HG03432 (cell line): ENCODE measurements around the gene FBXL20.

Experiments
- ATAC-seq: cut with Tn5 transposase; IDR thresholded peaks from one replicate; pipeline ENCODE4 v1.9.1; 2021; ENCODE audit warnings: mild to moderate bottlenecking, moderate library complexity; ENCODE audit not compliant: unreplicated experiment

FBXL20 gene

DNA sequence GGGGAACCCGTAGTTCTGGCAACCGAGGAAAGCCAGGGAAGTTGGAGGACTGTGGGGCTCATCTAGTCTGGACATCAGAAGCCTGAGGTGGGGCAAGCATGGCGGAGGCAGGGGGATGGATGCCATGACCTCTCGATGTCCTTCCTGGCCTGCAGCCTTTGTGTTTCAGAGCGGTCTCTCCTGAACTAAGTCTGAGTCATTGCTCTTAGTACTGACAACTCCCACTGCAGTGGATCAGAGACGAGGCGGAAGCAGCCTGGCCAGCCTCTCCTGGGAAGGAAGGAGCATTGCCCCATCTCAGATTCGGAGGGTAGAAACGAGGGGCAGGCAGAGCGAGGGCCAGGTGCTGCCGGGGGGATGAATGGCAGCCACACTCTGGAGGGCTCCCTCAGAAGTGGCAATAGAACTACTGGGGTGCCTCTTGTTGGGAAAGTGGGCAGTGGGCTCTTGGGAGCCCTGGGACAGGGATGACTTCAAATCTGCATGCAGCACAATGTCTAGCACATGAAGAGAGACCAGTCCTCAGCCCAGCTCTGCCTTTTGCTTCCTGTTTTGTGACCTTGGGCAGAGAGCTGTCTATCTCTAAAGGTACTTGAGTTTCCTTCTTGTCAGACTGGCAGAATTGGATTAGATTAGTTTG, 172.0 kb downstream of the FBXL20 start:
- ATAC-seq: no peak

DNA sequence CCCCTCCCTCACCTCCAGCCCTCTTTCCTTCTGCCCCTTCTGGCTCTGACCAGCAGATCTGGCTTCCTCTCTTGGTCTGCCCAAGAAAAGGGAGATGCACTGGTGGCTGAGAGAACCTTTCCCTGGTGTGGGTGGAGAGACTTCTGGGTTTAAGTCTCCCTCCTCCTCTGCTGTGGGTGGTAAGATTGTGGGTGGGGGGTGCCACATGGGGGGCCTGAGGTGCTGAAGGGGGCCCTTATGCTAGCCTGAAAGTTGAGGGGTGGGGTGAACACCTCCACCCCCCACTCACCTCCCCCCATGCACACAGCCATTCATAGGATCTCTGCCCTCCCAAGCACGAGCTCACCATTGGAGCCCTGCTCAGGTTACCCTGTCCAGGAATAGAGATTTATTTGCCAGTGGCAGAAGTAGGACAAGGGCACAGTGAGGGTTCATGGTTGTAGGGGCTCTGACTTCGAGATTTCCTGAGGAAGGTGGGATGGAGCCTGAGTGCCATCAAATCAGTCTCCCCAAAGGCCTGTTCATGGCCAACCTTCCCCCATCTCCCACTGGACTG, 174.0 kb downstream of the FBXL20 start:
- ATAC-seq: no peak

DNA sequence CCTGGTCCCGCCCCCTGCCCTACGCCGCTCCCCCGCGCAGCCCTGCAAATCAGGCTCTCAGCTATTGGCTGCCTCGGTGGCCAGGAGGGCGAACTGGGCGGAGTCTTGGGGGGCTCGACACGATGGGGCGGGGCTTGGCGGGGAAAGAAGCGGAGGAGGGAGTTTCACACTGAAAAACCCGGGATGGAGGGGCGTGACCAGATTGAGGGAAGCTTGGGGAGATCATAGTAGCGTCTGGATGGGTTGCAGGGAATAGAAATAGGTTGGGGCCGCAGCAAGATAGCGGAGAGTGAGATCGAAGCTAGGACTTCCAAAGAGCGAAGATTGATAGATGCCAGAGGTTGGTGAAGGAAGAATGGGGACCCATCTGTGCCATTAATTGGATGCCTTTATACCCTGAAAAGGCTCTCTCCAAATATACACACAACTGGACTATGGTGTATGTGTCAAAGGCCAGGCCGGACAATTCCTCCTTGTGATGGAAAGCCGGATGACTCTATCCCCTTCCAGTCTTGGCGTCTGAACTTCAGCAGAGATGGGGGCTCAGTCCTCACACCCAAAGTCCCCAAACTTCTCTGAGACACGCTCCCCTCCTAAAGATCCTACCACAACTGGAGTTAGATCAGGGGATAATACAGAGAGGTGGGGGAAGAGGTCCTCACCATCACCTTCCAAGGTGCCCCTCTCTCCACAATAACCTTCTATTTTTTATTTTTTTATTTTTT, 175.3 kb downstream of the FBXL20 start:
- ATAC-seq: no peak

DNA sequence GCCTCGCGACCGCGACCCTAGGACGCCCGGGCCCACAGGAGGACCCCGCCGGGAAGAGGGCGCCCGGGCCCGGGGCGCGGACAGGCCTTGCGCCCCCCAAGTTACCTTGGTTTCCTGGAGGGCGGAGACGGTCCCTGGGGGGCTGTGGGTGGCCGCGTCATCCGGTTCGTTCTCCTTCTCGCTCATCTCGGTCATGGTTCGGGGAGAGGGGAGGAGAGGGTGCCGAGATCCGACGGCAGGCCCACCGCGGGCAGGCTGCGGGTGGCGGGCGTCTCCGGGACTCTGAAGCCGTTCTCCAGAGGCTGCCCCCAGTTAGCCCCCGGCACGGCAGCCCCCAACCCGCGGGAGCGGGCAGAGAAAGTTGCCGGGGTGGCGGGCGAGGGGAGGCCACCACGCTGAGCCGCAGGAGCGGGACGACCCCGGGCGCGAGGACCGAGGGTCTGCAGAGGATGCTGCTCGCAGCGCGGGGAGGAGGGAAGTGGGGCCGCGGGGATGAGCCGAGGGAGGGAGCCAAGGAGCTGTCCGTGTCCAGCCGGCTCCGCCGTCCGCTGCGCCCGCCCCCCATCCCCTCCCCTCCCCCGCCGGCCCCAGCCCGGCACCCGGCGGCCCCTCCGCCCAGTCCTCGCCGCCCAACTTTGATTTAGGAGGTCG, 176.0 kb downstream of the FBXL20 start, which contains the start of gene STAC2:
Gene STAC2, minus strand, starts transcription at position 638 of the 651 bp plus-strand sequence. Its CDS starts 443 bp downstream, at position 195.
- ATAC-seq: no peak

DNA sequence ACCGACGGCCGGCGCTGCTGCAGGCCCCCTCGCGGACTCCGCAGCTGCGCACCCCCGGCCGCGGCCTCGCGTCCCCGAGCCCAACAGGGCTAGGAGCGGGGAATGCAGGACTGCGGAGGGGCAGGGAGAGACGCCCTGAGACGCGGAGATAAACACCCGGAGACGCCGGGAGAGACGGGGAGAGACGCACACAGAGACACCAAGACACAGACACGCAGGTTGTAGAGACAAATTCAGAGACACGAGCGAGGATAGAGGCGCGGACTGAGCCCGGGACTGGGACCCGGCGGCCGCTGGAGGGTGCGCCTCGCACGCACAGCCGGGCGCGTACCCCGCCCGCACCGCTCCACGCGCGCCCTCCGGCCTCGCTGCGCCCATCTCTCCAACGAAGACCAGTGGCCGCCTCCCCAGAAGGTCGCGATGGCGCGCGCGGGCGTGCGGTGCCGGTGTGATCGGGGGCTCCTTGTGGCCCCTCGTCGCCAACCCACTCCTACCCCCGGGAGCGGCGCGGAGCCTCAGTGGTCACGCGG, 176.6 kb downstream of the FBXL20 start:
- no peak for ATAC-seq

DNA sequence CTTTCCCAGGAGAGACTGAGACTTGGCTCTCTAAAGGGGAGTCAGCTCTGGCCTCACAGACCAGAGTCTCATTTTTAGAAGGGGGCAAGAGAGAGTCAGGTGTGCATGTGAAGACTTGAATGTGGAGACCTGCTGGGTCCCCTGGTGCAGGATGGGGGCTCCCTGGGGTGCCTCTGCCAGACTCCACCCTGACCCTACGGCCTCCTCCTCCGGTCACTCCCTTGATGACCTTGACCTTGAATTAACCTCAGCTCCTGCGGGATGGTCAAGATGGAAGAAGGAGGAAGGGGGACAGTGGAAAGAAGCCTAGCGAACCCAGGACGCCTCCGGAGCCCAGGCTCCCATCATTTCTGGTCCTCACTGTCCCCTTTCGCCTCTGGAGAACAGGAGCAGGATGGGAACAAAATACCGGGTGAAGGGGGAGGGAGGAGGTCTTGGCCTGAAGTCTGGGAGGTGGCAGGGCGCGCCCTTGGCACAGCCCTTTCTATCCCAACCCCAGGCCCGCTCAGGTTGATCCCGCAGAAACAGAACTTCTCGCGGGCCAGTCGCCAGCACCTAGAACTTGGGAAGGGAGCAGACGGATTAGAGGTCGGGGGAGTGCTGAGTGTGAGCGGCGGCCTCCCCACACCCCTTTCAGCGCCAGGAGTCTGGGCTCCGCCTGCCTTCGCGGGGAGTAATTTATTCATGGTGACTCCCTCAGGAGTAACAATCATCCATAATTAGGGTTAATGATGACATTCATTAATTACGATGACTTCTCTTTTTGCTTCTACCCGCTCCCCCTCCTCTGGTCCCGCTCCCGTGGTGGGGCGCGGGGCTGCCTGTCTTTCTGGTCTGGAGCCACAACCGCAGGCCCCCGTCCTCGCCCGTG, 177.3 kb downstream of the FBXL20 start:
- no peak for ATAC-seq

DNA sequence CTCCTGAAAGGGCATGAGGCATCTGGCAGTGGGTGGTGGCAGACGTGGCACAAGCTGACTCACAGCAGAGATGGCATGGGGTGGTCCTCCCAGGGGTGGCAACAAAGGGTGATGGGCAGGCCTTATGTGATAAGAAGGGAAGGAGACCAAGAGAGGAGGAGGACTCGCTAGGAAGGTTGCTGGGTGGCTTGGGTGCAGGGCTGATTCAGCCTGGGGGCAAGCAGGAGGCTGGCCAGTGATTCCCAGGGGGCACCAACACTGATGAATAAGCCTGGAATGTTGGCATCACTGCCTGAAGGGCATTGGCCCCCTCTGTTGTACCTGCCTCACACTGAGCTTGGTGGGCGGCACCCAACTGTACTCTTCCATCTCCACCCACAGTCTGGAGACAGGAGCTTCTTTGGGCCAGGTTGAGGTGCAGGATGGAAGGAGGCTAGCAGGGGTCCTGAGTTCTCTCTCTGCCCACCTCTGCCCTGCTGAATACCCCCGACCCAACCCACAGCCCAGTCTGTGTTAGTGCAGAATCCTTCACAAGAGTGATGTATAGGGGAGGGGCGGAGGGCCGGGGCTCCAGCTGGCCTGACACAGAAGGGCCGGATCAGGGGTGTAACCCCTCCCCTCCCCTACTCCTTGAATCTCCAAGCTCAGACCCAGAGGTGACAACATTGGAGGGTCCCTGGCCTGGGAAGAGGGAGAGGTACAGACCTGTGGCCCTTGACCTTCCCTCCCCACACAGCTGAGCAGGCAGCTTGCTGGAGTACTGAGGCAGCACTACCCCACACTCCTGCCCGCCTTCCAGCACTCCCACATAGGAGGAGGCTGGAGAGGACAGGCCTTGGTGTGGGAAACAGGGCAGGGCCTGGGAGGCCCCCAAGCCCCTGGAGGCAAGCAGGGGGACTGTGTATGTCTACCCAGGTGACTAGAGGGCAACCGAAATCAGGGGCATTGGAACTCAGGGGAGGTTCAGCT, 178.3 kb downstream of the FBXL20 start:
- ATAC-seq: no peak

DNA sequence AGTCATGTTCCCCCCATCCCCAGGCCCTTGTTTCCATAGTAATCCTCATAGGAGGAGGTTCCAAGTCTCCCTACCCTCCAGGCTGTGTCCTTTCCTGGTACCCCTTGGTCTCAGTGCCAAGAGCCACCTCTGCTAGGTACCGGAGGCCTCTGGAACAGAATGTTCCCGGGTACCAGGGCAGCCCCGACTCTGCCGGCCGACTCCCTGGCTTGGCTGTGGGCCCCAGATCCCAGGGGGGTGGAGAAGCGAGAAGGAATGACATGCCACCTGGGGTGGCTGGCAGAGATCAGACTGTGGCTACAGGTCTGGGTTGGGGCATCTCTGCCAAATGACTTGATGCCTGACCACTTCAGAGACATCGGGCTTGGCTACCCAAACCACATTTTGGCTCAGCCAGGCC, 179.3 kb downstream of the FBXL20 start:
- ATAC-seq: no peak

DNA sequence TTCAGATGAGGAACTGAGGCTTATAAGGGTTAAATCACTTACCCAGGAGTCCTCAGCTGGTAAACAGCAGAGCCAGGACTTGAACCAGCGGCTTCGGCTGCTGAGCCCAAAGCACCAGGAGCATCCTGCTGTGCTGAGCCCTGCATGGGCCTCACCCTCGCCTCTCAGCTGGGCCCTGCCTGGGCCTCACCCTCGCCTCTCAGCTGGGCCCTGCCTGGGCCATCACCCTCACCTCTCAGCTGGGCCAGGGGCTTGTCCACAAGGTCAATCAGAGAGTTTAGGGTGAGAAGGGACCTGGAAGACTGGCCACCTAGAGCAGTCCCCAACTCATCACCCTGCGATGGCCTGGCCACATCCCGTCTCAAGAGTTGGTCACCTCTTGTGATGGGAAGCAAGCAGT, 179.9 kb downstream of the FBXL20 start:
- ATAC-seq: no peak

DNA sequence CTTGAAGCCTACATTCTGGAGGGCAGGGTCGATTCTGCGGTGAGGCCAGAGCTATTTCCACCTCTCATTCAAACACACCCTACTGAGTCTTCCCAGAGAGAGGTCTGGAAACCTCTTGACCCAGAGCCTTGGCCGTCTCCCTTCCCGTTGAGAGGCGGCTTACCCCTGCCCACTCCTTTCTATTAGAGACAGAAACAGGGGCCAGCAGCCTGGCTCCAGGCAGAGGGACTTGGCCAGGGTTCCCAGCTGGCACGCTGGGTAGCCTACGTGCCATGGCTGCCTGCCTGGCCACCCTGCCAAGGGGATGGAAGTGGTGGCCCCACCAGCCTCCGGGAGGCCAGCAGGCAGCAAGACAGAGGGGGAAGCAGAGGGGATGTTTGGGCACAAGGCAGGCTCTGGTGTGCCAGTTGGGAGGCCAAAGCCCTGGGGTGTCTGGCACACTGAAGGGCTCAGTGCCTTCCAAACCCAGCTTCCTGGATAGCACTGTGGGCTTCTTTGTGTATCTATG, 181.7 kb downstream of the FBXL20 start:
- ATAC-seq: no peak

DNA sequence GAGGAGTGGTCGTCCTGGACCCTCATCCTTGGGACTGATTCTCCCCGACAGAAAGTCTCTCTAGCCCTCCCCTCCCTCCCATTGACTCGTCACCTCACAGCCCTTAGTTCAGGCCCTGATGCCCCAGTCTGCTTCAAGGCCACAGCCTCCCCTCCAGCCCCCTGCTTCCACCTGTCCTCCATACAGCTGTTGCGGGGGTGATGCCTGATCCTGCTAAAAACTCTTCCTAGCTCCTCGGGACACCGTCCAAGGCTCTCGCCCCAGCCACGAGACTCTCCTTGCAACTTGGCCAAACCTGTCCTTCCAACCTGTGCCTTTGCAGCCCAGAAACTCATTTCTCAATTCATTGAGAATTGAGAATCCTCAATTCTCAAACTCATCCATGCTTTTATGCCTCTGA, 182.5 kb downstream of the FBXL20 start:
- no peak for ATAC-seq

DNA sequence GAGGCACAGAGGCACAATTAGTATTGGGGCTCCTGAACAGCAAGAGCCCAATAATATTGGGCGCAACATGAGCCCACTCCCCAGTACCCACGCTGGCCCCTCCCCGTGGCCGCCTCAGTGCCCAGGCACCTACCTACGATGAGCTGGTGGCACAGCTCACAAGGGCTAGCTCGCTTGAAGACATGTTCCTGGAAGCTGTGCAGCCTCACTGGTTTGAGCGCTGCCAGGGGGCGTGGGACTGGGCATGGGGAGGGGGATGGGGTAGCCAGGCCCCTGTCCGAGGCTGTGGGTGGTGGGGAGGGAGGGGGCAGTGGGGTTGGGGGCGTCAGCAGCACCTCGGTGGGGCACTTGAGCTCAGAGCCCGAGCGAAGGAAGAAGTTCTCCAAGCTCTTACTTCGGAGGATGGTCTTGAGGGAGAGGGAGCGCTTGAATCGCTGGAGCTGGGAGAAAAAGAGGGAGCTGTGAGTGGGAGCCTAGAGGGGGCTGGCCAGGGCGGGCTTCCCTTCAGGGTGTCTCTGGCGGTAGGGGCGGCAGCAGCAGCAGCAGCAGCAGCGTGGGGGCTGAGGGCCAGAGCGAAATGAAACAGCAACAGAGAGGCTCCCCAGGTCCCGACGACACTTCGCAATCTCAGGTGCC, 183.6 kb downstream of the FBXL20 start:
- ATAC-seq: no peak

DNA sequence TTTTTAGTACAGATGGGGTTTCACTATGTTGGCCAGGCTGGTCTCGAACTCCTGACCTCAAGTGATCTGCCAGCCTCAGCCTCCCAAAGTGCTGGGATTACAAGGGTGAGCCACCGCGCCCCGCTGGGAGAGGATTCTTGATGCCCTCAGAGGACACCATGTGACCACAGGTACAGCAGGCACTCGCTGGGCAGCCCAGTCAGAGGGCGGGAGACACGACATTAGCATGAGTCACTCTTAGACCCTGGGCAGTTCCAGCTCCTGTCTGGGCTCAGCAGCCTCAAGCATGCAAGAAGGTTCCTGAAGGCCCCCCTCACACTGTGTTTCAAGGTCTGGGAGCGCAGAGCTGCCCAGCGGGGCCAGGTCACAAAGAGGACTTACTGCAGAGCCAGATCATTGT, 187.6 kb downstream of the FBXL20 start:
- no peak for ATAC-seq

DNA sequence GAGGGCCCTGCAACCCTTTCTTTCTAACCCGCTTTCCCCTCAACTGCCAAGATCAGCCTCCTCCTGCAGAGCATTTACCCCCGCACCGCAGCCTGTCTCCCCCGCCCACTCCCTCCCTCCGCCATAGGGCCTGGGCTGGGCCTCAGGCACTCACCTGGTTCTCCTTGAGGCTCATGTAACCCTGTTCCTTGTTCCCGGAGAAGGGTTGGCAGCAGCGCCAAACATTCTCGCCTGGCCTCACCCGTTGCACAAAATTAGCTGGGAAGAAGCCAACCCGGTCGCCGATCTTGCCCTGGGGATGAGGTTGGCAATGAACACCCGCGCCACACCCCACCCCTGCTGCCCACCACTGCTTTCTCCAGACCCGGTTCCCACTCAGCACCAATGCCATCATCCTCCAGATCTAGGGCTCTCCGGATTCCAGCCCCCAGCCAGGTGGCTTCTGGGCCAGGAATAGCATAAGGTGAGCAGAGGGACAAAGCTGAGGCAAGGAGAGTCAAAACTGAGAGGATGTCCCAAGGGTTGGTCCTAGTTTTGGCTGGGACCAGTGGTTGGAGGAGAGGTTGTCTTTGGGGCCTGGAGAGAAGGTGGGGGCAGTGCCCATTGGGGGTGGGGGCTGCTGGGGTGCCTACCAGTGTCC, 188.5 kb downstream of the FBXL20 start:
- ATAC-seq: no peak

DNA sequence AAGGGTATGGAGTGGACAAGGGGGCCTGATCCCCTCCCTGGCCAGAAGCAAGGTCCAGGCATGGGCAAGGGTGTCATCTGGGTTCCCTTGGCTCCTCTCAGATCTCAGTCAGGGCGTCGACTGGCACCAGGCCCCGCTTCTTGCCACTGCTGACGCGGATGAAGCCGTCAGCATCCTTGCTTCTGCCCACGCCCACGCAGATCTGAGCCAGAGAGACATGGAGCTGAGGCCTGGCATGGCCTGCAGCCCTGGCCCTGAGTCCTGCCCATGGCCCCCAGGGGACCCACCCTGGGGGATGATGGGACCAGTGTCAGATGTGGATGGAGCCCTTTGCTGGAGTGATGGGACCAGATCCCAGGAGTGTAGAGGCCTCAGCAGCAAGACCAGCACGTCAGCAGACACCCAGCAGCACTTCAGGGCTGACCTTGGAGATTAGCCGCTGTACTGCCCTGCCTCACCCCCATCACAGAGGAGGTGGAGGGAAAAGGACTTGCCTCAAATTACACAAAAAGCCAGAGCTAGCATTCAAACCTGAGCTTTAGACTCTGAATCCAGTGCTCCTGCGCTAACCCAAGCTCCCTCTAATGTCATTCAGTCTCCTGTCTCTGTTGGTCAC, 189.1 kb downstream of the FBXL20 start:
- ATAC-seq: no peak

DNA sequence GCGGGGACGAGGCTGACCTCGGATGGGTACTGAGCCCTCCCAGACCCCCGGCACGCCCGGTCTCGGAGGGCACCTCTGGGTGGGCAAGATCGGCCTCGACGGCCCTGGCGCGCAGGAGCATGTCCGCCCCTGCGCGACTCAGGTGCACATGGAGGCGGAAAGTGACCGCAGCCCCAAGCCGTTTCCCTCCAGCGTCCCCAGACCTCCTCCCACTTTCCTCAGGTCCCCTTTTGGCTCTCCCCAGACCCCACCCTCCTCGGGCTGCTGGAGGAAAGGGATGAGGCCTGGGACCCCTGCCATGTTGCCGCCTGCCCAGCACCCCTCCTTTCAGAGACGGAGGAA, 191.4 kb downstream of the FBXL20 start:
- no peak for ATAC-seq

DNA sequence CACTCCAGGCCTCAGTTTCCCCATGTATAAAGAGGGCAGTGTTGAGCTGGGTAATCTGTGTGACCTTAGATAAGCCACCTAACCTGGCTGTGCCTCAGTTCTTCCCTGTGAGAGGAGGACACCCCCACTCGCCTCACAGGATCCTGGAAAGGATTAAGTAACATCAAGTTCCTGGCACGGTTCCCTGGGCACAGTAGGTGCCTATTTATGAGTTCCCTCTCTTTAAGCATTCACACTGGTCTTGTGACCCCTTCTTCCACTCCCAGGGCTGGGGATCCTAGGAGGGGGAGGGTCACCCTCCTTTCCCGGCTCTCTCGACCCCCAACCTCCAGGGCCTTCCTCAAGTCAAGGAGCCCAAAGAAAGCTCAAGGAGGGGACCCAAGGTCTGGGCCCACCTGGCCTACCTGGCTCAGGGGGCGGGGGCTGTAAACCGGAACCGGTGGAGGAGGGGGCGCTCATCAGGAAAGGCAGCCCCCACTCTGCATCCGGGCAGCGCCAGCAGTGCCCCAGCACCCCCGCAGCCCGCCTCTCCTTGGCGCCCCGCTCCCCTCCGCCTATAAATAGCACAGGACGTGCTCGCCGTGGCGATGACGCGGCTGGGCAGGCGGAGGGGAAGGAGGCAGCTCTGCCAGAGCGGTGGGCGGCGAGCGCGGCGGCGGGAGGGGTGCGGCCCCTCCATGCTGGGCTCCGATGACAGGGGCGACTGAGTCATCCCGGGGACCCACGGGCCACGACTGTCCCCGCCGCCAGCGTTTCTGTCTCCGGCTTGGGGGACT, 191.9 kb downstream of the FBXL20 start:
- ATAC-seq: no peak
